HG02678 (cell line): ENCODE results near the gene EPX.

Experiments
- ATAC-seq: cut with Tn5 transposase; IDR thresholded peaks from one replicate; pipeline ENCODE4 v1.9.1; 2021; ENCODE audit warnings: mild to moderate bottlenecking, moderate library complexity; ENCODE audit not compliant: unreplicated experiment

Gene EPX

GRCh38 chr17:58249270-58250133 is 57.0 kb downstream of the EPX start:
- ATAC-seq = peak; percentile 77

- no peak for ATAC-seq
These were observed 58.0 kb downstream of the EPX start for GRCh38 chr17:58250344-58251011.

- ATAC-seq = no peak
These were observed 59.6 kb downstream of the EPX start for GRCh38 chr17:58252141-58252540.

- ATAC-seq = no peak
These were observed 60.6 kb downstream of the EPX start for GRCh38 chr17:58253082-58253481.
